GM04503 (cell line): ENCODE results near the gene FAM228A.
"Not testable (repeated sequence)": the region's sequence is repeated elsewhere in the genome, so short reads cannot be mapped to it uniquely, and the experiment has no call there.

Experiments
- DNase-seq: peaks from one replicate; pipeline ENCODE4 v3.0.0-alpha.2; 2012; ENCODE audit warnings: low read depth

FAM228A gene

DNA sequence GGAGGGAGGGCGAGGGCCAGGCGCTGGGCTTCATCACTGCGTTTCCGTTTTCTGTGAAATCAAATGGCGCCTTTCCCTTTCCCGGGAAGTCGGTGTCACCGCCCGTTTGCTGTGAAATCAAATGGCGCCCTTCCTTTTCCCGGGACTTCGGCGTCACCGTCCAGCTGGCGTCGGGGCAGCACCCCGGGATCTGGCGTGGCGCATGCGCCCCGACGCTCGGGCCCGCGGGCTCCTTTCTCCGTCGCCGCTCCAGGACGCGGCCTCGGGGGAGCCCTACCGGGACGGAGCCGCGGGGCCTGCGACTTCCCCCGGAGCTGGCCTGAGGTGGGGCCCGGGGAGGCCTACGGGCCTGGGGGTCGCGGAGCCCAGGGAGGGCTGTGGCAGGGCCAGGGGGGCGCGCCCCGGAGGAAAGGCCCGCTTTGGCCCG, at the start of gene FAM228A:
FAM228A (plus strand) TSS at position 203 of the 427 bp plus-strand sequence. CDS start 428 bp downstream, outside the sequence.
- DNase-seq = no peak

- no peak for DNase-seq
These were observed 48.9 kb upstream of the FAM228A start for GRCh38 chr2:24125956-24126355.

DNA sequence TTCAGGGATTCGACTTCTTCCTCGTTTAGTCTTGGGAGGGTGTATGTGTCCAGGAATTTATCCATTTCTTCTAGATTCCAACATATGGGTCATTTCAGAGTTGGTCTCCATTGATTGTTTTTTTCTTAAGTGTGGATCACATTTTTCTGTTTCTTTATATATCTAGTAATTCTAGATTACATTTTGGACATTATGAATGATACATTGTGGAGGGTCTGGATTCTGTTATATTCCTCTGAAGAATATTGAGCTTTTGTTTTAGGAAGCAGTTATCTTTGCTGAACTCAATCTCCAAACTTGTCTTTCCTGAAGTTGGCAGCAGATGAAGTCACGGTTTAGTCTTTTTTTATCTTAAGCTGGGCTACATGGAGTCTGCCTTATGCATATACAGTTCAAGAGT, 42.3 kb upstream of the FAM228A start:
- no peak for DNase-seq

DNA sequence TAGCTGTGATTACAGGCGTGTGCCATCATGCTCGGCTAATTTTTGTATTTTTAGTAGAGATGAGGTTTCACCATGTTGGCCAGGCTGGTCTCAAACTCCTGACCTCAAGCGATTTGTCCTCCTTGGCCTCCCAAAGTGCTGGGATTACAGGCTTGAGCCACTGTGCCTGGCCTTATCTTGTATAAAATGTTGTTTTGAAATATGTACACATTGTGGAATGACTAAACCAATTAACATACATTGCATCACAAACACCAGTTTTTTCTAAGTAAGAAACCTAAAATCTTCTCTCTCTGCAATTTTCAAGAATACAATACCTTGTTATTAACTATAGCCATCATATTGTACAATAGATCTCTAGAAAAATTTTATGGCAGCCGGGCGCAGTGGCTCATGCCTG, 34.5 kb upstream of the FAM228A start:
- DNase-seq = not testable (repeated sequence)

GRCh38 chr2:24147364-24147763, 27.5 kb upstream of the FAM228A start:
- DNase-seq = no peak

GRCh38 chr2:24152413-24153197, 22.2 kb upstream of the FAM228A start:
- no peak for DNase-seq

DNA sequence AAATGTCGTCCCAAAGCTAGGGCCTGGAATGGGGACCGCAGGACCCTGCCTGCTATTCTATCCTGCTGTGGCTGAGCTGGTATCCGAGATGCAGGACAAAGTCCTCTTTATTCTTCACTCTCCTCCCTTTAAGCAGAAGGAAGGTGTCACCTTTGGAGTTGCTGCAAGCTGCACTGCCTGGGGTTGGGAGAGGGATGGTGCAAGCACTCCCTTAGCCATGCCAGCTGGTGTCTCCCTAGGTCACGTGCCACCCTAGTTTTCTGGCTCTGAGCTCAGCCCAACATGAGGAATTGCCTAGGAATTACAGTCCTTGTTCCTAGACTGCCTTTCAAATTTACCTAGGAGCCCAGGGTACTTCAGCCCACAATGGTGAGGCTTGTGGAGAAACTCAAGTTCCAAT, 21.4 kb upstream of the FAM228A start:
- no peak for DNase-seq

DNA sequence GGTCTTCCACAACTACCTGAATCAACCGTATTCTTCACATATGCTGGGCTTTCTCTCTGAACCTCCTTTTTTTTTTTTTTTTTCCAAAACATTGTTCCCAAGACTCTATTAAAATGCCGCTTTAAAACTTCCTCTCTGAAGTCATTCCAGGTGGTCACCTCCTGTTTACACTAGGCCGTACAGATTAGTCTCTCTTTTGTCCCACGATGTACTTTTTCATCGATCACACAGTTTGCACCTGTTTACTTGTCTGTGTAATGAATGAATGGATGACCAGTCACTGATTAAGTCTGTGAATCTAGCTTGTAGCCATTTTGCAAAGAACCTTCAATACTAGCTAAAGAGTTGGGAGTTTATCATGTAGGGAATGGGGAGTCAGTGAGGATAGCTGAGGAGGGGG, 16.7 kb upstream of the FAM228A start:
- no peak for DNase-seq

- DNase-seq = no peak
These were observed 15.1 kb upstream of the FAM228A start for GRCh38 chr2:24159708-24160107.

DNA sequence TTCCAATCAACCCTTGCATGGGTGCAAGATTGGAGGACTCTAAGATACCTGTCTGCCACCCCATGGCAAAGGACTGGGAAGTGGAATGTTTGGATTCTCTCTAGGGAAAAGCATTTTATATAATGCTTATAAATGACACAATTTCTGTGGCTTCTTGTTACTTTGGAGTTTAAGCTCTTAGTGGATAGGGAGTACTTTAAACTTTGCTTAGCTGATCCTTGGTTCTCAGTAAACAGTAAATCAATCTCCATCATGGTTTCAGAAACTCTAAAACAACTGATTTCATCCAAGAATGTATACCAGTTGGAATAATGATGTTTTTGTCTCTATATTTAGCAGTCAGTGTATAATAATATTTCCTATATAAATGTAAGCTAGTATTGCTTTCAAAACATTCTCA, 14.1 kb upstream of the FAM228A start:
- DNase-seq = no peak

- no peak for DNase-seq
These were observed 12.4 kb upstream of the FAM228A start for GRCh38 chr2:24162494-24162893.

- DNase-seq = no peak
These were observed 11.7 kb upstream of the FAM228A start for GRCh38 chr2:24163186-24163585.

- DNase-seq = no peak
These were observed 11.3 kb upstream of the FAM228A start for GRCh38 chr2:24163601-24164000.

- no peak for DNase-seq
These were observed 10.4 kb upstream of the FAM228A start for GRCh38 chr2:24164416-24164973.

- DNase-seq = no peak
These were observed 5.8 kb upstream of the FAM228A start for GRCh38 chr2:24169023-24169422.

DNA sequence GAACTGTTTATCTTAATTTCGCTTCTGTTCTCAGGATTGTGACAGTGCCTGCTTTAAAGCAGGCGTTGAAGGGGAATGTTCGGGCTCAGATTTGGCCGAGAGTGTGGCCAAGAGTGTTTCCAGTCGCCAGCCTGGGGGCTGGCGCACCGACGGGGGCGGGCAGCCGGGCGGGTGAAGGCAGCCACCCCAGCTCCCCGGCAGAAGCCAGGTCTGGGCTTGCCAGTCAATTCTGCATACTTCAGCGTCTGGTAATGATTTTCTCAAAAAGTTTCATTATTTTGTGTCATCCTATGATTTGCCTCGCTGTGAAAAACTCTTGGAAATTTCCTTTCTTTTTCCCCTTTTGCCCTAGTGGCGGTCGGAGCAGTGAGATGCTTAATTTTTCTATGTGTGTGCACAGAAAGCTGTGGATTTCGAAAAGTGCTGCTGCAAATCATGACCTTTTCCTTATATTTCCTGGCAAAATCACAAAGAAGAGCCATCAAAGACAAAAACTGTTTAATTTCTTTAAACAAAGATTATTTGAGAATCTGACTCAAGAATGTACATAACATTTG, 856 bp downstream of the FAM228A start:
- no peak for DNase-seq

DNA sequence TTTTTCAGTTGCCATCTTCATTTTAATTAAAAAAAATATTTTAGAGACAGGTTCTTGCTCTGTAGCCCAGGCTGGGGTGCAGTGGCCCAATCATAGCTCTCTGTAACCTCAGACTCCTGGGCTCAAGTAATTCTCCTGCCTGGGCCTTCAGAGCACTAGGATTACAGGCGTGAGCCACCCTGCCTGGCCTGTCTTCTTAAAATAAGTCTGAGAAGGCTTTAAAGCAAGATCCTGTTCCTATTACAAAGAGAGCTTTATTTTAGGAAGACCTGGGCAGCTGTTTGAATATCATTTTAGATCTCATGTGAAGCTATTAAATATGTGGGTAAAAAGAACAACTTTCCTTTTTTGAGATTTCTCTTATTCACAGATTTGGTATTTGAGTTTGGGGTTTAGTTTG, 1.5 kb downstream of the FAM228A start:
- DNase-seq = no peak

- DNase-seq = no peak
These were observed 4.8 kb downstream of the FAM228A start for GRCh38 chr2:24179683-24180082.

DNA sequence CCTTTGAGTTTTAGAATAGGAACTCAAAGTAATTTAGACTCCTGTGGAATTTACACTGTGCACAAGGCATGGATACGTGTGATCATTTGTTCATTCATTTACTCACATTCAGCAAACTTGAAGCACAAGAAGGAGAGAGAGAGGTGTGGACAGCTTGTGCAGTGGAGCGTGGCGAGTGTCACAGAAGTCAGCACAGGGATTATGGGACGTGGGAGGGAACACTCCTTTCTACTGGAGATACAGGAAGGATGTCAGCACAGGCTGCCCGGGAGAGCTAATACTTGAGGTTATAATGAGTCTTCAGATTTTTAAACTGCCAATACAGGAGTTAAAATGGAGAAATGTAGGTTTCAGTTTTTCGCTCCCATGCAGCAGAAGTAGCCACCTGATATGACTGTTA, 7.0 kb downstream of the FAM228A start:
- DNase-seq = no peak

DNA sequence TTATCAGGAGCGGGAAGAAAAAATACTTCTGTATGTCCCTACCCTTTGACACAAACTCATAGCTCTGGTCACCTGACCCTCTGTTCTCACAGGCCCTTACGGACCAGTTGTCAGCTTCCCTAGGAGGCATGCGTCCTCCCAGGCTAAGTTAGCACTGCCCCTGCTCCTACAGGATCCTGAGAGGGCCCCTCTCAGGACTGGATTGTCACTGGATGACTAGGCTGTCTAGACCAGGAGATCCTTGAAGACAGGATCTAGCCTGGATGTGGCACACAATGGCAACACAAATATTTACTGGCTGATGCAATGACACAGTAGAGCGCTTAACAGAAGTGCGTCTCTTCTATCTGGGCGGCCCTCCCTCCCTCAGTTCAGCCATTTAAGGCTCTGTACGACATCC, 7.7 kb downstream of the FAM228A start:
- DNase-seq = no peak

DNA sequence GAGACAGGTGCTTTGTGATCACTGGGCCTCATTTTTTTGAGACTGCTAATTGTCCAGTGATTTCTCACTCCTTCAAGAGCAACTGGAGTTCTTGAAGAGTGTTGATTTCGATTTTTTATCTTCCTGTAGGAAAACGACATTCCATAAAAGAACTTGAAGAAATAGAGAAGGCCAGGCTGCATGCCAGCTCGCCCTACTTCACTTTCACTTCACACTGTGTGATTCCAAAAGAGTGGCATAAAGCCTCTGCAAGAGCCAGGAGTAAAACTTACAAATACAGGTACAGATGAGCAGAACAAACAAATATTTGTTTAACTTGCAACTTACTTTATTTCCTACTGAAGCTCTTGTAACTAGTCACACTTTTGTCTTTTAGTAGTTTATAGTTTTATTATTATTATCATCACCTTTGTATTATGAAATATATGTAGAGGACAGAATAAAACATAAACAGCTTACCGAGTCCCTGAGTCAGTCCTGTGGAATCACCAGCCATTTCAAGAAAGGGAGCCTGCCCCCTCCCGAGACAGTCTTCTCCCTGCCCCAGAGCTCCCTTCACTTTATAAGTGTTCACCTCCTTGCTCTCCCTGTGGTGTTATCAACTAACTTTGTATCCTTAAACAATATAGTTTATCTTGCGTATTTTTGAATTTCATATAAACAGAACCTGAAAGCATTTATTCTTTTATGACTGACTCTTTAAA, 8.7 kb downstream of the FAM228A start:
- DNase-seq = no peak

GRCh38 chr2:24189551-24189950, 14.7 kb downstream of the FAM228A start:
- no peak for DNase-seq

DNA sequence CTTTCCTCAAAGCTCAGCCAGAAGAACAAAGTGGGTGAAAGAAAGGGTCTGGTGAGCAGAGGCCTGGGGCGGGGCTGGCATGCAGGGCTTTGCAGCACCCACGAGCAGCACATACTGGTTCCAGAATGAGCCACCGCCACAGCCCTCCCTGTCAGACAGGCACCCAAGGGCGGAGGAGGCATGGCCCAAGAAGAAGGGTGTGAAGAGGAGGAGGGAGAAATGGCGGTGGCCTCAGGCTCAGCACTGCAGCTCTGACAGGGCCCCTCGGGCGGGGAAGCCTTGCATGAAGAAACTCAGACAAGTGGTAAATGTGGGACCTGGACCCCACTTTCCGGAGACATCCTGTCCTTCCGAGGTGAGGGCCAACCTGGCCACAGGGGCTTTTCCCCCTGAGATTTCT, 15.7 kb downstream of the FAM228A start:
- DNase-seq = no peak
